NCI-H1105 treated with DMSO at 0.1 percent for 48 hours (cell line): ENCODE data around the gene HNRNPA0.

ENCODE experiments used
- DNase-seq: peaks from one replicate; lab custom pipeline; 2025; lab: John Stamatoyannopoulos, UW

Gene HNRNPA0

DNA sequence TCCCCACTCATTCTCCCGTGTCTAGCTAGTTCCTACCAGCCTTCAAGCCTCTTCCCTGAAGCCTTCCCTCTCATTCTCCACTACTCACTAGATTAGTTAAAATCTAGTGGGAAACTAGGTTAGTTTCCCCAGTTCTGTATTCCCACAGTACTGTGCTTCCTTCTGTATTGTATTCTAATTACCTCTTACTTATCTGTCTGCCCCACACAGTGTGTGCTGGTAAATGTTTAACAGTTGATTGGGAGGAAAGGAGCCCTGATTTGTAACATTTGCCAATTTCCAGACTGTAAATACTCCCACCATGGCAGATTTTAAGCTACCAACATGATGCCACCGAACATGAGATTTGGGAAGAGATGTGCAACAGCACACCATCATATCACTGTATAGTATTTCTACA lies 26.5 kb downstream of the HNRNPA0 start:
- no peak for DNase-seq

DNA sequence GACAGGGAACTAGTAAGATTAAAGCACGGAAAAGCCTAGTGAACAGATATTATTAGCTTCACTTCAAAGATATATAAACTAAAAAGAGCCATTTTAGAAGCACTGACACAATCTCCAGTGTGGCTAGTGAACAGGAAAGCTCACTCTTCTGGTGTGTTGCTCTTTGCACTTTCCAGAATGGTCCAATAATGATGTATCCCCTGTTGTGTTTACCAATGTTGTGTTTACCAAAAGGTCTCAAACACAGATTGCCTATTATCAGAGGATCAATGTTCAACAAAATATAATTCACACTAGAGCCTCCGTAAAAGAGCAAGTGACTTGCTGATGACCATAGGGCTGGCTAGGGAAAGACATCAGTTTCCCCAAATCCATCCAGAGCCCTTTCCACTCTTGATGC lies 29.9 kb downstream of the HNRNPA0 start:
- DNase-seq: no peak

DNA sequence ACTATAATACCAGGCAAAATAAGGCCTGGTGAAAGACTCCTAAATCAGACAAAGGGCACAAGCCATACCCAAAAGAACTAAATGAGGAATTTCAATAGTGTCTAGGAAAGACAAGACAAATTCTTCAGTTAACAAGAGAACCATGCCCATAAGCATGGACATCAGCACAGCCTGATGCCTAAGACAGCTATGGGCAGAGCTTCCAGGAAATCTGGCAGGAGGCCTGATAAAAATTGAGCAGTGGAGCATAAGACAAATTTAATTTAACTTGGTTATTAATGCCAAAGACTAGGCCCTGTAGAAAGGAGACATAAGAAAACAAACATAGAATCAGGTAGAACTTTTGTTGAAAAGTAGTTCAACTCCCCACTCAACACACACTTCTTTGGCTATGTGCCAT lies 35.6 kb downstream of the HNRNPA0 start:
- DNase-seq: no peak

DNA sequence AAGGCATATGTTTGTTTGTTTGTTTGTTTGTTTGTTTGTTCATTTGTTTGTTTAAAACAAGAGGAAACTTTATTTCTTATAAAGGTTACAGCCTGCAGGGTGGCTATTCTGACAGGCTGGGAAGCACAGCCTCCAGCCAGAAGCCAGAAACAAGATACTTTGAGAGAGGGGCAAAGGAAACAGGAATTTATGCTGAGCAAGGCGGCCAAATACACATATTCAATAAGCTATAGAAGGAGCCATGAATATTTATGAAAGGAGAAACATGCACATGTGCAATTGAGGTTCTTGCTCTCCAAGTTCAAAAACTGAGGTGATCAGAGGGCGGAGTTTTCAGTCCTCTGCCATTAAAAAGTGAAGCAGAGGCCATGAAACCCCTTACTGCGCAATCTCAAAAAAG lies 37.8 kb downstream of the HNRNPA0 start:
- no peak for DNase-seq

DNA sequence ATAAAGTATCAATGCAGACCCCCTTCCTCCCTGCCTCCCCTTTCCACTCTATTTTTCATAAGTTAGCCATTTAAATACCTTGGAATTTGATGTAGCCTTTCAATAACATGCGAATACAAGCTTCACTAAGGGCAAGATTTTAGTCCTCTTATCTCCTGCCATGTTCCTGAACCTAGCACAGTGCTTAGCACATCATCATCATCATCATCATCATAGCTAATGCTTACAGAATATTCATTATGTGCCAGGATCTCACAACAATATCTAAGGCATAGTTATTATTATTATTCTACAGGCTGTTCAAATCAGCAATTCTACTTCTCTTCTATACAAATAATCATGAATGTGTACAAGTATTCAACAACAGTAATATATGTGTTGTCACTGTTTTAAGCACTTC lies 38.7 kb downstream of the HNRNPA0 start:
- DNase-seq: no peak

DNA sequence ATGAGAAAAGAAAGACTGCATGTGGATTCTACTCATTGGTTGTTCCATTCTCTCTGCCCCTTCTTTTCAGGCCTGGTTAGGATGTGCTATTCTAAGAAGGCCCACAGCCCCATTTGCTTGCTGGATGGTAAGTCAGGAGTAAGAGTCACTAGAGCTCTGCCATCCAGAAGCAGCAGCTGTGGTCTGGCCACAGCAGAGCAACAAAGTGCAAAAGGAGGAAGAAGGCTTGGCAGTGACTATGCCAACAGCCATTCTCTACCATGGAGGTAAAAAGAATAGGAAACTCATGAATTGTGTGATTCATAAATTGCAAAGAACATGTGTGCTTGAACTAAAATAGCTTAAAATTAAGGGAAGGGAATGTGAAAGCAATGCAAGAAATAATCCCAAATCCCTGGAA lies 39.2 kb downstream of the HNRNPA0 start:
- DNase-seq: no peak

DNA sequence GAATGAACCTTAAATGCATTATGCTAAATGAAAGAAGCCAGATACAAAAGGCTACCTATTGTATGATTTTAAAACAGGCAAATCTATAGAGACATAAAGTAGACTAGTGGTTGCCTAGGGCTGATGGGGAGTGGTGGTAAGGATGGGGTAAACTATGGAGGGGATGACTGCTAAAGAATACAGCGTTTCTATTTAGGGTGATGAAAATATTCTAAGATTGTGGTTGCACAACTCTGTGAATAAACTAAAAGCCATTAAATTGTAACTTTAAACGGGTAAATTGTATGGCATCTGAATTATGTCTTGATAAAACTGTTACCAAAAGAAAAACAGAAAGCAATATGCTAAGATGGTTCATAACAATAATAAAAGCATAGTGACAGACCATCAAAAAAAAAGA lies 39.7 kb downstream of the HNRNPA0 start:
- no peak for DNase-seq

DNA sequence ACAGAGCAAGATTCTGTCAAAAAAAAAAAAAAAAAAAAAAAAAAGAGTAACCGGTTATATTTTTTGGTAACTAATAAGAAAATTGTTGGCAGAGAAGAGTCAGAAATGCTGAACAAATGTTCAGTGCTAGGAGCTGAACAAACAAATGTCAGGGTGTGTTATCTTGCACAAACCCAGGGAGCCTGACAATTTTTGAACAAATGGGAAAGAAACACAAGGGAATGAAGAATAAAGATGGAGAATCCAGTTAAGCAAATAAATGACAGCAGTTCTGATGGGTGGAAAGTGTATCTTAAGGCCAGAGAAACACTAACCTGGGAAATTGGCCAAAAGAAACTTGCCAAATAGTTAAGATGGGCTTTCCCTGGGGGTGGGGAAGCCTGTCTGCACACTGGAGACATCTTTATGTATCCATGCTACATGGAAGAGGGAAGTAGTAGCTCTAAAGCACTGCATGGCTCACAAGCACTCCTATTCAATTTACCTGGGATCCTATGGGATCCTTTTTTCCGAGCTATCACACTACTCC lies 42.0 kb downstream of the HNRNPA0 start:
- DNase-seq: no peak

DNA sequence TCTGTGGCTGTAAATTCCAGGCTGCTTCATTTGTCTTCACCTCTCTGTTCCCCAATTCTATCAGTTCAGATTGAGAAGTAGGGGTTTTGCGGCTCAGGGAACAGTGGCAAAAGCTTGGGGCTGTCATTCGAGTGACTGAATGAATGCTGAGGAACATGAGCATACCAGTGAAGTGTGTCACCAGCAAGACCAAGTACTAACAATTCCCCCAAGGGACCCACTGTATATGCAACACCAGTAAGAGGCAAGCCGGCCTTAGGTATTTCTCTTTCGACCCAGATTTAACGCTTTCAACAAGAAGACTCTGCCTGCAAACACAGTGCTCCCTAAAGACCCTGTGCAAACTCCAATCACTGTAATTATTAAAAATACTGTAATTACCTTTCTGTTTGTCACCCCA lies 44.1 kb downstream of the HNRNPA0 start:
- no peak for DNase-seq

DNA sequence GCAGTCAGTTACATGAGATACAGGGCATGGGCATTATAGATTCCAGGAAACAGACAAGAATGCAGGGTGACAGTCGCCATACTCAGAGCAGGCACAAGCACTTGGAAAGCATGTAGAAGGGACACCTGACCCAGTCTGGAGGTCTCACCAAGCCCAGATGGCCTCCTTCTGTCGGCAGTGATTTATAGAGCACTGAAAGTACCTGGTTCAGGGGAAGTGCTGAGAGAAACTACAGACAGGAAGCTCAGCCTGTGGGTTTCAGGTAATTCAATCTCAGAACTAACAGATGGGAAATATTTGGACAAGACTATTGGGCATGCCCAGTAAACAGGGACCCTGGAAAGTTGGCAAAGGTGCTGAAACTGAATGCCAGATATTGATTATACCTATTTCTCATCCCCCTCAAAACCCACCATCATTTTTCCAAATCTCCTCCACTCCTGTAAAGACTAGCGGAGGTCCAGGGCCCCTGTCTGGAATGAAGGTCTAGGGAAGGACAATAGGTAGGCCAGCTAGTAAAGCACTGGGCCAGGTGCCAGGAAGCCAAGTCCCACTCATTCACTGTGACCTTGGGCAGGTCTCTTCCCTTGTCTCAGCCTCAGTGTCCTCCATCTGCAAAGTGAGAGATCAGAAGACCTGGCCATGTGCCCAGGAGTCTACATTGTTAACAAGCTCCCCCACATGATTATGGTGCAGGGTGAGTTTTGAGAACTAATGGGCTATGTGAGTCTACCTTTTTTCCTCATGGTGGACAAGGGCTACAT lies 45.2 kb downstream of the HNRNPA0 start:
- no peak for DNase-seq

DNA sequence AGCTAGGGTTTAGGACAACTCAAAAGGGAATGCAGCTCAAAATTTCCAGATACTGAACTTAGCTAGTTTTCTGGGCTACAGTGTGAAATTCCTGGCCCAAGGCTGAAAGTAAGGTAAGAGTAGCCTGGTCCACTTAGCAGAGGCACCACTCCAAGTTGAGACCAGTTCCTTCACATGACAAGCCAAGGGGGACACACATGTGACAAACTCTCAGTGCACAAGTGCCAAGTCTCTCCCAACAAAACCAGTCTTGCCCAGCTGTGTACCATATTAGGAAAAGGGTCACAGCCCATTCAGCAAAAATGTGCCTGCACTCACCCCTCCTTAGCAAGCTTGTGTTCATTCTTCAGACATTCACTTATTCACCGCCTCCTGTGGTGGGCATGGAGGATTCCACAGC lies 46.1 kb downstream of the HNRNPA0 start:
- DNase-seq: no peak

DNA sequence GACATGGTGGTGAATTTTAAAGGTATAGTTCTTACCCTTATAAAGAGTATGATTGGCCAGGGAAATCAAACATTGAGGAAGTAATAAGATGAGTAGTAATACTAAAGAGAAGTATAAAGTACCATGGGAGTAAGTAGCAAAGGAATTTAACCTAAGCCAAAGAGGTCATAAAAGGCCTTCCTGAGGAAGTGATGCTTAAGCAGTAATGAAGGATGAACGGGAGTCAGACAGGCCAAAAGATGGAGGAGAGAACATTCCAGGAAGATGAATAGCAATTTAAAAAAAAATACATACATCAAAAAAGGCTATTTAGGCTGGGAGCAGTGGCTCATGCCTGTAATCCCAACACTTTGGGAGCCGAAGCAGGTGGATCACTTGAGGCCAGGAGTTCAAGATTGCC lies 47.3 kb downstream of the HNRNPA0 start:
- DNase-seq: no peak

DNA sequence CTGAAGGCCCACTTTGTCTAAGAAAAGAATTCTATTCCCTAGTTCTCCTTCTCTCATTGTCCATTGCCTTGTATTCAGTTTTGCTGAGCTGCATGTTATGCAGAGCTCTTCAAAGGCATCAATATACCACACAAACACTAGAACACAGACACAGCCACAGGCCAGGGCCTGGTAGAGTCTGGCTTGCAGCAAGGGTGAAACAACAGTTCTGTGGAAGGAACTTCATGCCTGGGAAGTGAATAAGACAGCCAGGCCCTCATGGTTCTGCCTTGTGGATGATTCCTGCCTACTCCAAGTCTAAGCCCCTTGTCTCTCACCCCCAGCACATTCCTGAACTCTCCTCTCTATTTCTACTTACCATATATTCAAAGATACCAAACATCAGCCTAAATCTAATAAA lies 49.1 kb downstream of the HNRNPA0 start:
- no peak for DNase-seq

DNA sequence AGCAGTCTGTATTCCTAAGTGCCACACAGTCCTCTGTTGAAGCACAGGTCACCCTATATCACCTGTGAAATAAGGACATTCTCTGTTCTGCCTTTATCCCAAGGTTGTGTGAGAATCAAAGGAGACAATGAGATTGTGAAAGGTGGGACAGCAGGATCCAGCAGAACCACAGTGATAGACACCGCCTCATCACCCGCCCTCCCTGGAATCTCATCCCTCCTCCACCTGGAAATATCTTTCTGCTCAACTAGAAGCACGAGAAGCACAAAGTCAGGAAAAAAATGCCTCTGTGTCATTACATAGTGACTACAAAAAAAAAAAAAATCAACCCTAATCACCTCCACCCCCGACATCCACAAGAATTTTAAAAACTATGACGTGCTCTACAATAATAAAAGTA lies 50.6 kb downstream of the HNRNPA0 start:
- DNase-seq: no peak

DNA sequence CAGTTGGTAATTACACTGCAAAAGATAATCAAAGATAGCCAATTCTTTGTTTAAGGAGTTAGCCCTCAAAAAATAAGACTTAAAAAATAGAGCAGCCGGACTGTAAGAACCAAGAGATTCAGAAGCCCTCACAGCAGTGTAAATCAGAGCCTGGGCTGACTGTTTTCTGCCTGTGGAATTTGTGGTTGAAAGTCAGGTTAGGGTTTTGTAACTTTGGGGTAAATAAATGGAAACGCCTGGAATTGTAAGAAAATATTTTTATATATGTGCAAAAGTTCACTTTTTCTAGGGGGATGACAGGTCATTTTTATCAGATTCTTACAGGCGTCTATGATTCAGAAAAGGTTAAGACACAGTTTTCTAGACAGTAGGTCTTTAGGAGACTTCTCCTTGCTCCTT lies 53.9 kb downstream of the HNRNPA0 start:
- DNase-seq: no peak

DNA sequence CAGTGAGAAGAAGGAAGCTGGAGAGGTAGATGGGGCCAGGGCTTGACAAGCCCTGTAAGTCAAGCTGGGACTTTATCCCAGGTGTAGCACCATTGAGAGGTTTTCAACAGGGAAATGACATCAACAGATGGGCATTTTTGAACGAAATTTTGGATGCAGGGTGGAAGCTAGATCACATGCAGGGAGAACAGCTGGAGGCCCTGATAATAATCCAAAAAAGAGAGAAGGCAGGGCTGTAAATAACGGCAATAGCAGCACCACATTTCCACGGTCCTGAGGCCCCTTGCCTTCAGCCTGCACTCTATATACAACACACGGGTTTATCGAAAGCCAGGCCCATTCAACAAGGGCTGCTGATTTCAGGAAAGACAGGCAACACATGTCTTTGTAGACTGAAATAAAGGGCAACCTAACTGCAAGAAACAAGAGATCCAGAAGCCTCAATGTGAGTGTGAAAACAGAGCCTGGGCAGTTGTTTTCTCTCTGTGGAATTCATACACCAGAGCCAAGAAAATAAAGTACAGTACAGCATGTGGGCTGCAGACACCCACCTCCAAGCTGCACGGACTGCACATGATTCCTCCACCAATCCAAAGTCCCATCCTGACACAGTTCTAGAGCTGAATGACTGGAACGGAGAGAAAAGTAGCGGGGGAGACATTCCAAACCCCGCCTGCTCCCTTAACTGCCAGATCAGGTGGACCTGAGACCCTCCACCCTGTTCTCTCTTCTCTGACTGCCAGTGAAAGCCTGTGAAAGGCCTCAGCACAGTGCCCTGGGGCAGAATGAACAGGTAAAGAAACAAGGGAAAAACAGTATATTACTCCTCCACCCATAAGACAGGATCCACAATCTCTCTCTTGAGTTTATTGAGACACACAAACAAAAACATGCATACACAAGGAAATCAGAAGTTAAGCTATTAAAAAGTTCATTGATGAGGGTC lies 54.6 kb downstream of the HNRNPA0 start:
- DNase-seq: no peak

DNA sequence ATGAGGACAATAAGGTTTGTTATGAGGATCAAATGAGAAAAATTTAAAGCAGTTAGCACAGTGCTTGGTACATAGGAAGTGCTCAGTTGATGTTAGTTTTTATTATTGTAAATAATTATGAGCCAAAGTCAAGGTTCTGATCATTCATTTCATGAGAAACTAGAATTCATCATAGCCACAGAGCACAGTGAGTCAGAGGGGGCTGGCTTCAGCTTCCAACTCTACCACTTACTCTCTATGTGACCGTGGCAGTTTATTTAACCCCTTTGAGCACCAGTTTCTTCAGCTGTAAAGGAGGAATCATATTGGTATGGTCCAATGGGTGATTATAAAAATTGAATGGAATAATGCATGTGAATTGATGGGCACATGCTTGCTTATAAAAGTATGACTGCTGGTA lies 57.7 kb downstream of the HNRNPA0 start:
- no peak for DNase-seq

DNA sequence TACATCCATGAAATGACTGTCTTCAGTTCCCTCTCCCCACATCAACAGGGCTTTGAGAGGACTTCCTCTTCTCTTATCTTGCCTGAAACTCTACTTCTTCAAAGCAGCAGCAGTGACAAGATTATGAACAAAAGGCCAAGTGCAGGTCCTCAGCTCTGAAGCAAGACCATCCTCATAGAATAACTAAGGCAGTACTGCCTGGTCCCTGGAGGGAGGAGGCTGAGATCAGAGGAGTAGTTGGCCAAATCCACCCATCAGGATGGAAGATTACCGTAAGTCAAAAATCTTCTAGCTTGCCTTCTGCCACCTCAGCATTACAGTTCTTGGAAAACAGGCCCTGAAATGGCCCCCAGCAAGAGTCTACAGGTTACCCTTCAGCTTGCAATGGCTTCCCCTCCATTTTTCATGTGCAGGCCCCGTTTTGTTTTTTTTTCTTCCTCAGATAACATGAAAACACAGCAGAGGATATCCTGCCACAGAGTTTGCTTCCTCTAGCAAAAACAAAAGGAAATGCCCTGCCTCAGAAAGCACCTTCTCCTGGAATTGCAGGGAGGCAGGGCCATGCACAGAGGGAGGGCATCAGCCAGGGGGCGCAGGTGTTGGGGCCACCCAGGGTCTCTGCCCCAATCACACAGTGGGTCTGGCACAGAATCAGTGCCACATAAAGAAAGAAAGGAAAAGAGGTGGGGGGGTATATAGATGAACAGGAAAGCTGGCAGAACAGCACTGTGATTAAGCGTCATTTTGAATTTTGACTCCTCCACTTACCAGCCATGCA lies 58.3 kb downstream of the HNRNPA0 start:
- DNase-seq: no peak
